HG02938 (cell line): ENCODE results near the gene PSME3IP1.
"Not testable (repeated sequence)": the region's sequence is repeated elsewhere in the genome, so short reads cannot be mapped to it uniquely, and the experiment has no call there.

Experiments
- ATAC-seq: cut with Tn5 transposase; IDR thresholded peaks from one replicate; pipeline ENCODE4 v1.9.1; 2021; ENCODE audit warnings: mild to moderate bottlenecking, moderate library complexity; ENCODE audit not compliant: unreplicated experiment

PSME3IP1 gene

GRCh38 chr16:57200321-57200720 is 14.5 kb upstream of the PSME3IP1 start:
- ATAC-seq = not testable (repeated sequence)

- no peak for ATAC-seq
Observed at GRCh38 chr16:57196753-57197152, 10.9 kb upstream of the PSME3IP1 start.

GRCh38 chr16:57196286-57196685 is 10.4 kb upstream of the PSME3IP1 start:
- no peak for ATAC-seq

GRCh38 chr16:57194512-57194911 is 8.7 kb upstream of the PSME3IP1 start:
- ATAC-seq = no peak

GRCh38 chr16:57192720-57193486 is 7.1 kb upstream of the PSME3IP1 start:
- no peak for ATAC-seq

- no peak for ATAC-seq
Observed at GRCh38 chr16:57192146-57192545, 6.3 kb upstream of the PSME3IP1 start.

GRCh38 chr16:57191056-57191571 is 5.3 kb upstream of the PSME3IP1 start:
- no peak for ATAC-seq

- no peak for ATAC-seq
Observed at GRCh38 chr16:57190136-57190535, 4.3 kb upstream of the PSME3IP1 start.

- not testable (repeated sequence) for ATAC-seq
Observed at GRCh38 chr16:57189527-57189926, 3.7 kb upstream of the PSME3IP1 start.

- ATAC-seq = no peak
Observed at GRCh38 chr16:57188711-57189002, 2.8 kb upstream of the PSME3IP1 start.

- ATAC-seq = not testable (repeated sequence)
Observed at GRCh38 chr16:57187902-57188710, 2.3 kb upstream of the PSME3IP1 start.

GRCh38 chr16:57186872-57187854 is 1.3 kb upstream of the PSME3IP1 start:
- ATAC-seq = no peak

- ATAC-seq = peak; percentile 36
Observed at GRCh38 chr16:57185446-57185944, 344 bp downstream of the PSME3IP1 start.

- ATAC-seq = no peak
Observed at GRCh38 chr16:57184887-57185445, 873 bp downstream of the PSME3IP1 start.

GRCh38 chr16:57184113-57184512 is 1.7 kb downstream of the PSME3IP1 start:
- no peak for ATAC-seq

- ATAC-seq = no peak
Observed at GRCh38 chr16:57179215-57179828, 6.5 kb downstream of the PSME3IP1 start.

GRCh38 chr16:57178793-57179212 is 7.0 kb downstream of the PSME3IP1 start:
- no peak for ATAC-seq

- no peak for ATAC-seq
Observed at GRCh38 chr16:57178196-57178595, 7.6 kb downstream of the PSME3IP1 start.

- no peak for ATAC-seq
Observed at GRCh38 chr16:57175896-57176295, 9.9 kb downstream of the PSME3IP1 start.

GRCh38 chr16:57172721-57173290 is 13.0 kb downstream of the PSME3IP1 start:
- ATAC-seq = no peak
